Peyer's patch (tissue), 4 donors: ENCODE measurements around the gene GTF2H1. TPM values are rescaled to one million over a fixed set of nuclear protein-coding genes. Genes with fewer than 3 reads are reported as not detected.
A peak's percentile ranks its signal among the peaks of the same experiment; 100 is the strongest.

Experiments used
- DNase-seq, 3 donors: peaks; one replicate each; pipeline ENCODE4 v3.0.0-alpha.2; 2017 to 2019
- H3K27ac ChIP-seq, 4 donors: fragments of 200-600 bp; sonication (generic); one replicate each; pipeline ENCODE4 v1.5.1; 2016 to 2019
- H3K27me3 ChIP-seq, 2 donors: fragments of 200-600 bp; sonication (generic); one replicate each; pipeline ENCODE4 v1.5.1; 2019
- H3K36me3 ChIP-seq, 3 donors: fragments of 200-600 bp; sonication (generic); one replicate each; pipeline ENCODE4 v1.5.1; 2016 to 2019
- H3K4me1 ChIP-seq, 4 donors: fragments of 200-600 bp; sonication (generic); one replicate each; pipeline ENCODE4 v1.5.1; 2016 to 2019
- H3K4me3 ChIP-seq, 4 donors: fragments of 200-600 bp; sonication (generic); 1 replicate in 3 of 4; 2 replicates in 1 of 4; pipeline ENCODE4 v1.5.1; 2016 to 2019; ENCODE audit warnings: mild to moderate bottlenecking in 1 of 4
- H3K9me3 ChIP-seq, 4 donors: fragments of 200-600 bp; sonication (generic); one replicate each; pipeline ENCODE4 v1.5.1; 2016 to 2019; ENCODE audit warnings: mild to moderate bottlenecking in 1 of 4
- CTCF ChIP-seq, 6 experiments: fragments of 450-650 bp in 4 of 6; fragments of 200-600 bp in 2 of 6; sonication (generic) in 1 of 6; IDR thresholded peaks; one replicate each; pipeline ENCODE4 v1.5.1; 2017 to 2019; ENCODE audit warnings: antibody characterized with exemption in 6 of 6, mild to moderate bottlenecking in 3 of 6, moderate library complexity in 1 of 6
- POLR2A ChIP-seq, 2 donors: fragments of 450-650 bp; IDR thresholded peaks; one replicate each; pipeline ENCODE4 v1.5.1; 2017; ENCODE audit warnings: antibody characterized with exemption in 2 of 2, mild to moderate bottlenecking in 2 of 2, moderate library complexity in 2 of 2
- total RNA-seq, 4 donors: library from RNA; depleted of rRNA; stranded (reverse); fragments of >200 nt; gene quantifications; one replicate each; pipeline ENCODE4 v1.1.0, GENCODE V29; 2016

The GTF2H1 gene
- total RNA-seq, 4 donors from 2014 or later, result 57.2 to 69.1 (median 63.7) TPM

- Histone ChIP-seq H3K27me3 (no peaks in the 10 kb centered on the region), H3K4me3 (peak overlapping the region; percentile 70 to 82 (median 77)), H3K9me3 (no peaks in the 10 kb centered on the region), H3K4me1 (peaks cover 0 to 23% (median 0%) of the 10 kb centered on the region in 4 donors), H3K27ac (peak overlapping the region; percentile 90 to 96 (median 95)), H3K36me3 (peaks cover 0 to 20% (median 0%) of the 10 kb centered on the region in 3 donors)
- TF ChIP-seq POLR2A (IDR thresholded peaks at IDR 0.05), result no peak
- TF ChIP-seq CTCF (IDR thresholded peaks at IDR 0.05), result no peak
- DNase-seq, result no peak
Observed at GRCh38 chr11:18393581-18394274, 71.4 kb downstream of the GTF2H1 start.

- Histone ChIP-seq H3K27ac (peak within 1 kb of the TSS; percentile 90 to 96 (median 95)), H3K36me3 (peaks cover 0 to 27% (median 0%) of the 10 kb centered on the region in 3 donors), H3K4me1 (peaks cover 0 to 23% (median 0%) of the 10 kb centered on the region in 4 donors), H3K4me3 (peak within 1 kb of the TSS; percentile 70 to 82 (median 77)), H3K27me3 (no peaks in the 10 kb centered on the region), H3K9me3 (no peaks in the 10 kb centered on the region)
- TF ChIP-seq CTCF (IDR thresholded peaks at IDR 0.05) (peak in 1 of 6 experiments; percentile 7), POLR2A (IDR thresholded peaks at IDR 0.05) (peak; percentile 100)
- peak; percentile 99 for DNase-seq
Observed at GRCh38 chr11:18394275-18394927, 72.0 kb downstream of the GTF2H1 start, which contains the start of gene LDHA. LDHA (plus strand) TSS chr11:18394563; CDS start chr11:18396843, 2,280 bp downstream.

- Histone ChIP-seq H3K36me3 (peaks cover 0 to 34% (median 0%) of the 10 kb centered on the region in 3 donors), H3K4me3 (peak overlapping the region; percentile 70 to 82 (median 77)), H3K27ac (peak overlapping the region; percentile 90 to 96 (median 95)), H3K4me1 (peaks cover 0 to 23% (median 0%) of the 10 kb centered on the region in 4 donors), H3K27me3 (no peaks in the 10 kb centered on the region), H3K9me3 (no peaks in the 10 kb centered on the region)
- peak; percentile 30 to 60 (median 58) for DNase-seq
- TF ChIP-seq POLR2A (IDR thresholded peaks at IDR 0.05) (no peak), CTCF (IDR thresholded peaks at IDR 0.05) (no peak)
Observed at GRCh38 chr11:18394928-18395734, 72.8 kb downstream of the GTF2H1 start.

- peaks cover 0 to 42% (median 3%) of the 10 kb centered on the region in 3 donors for H3K36me3 ChIP-seq
- H3K9me3 ChIP-seq, result no peaks in the 10 kb centered on the region
- H3K27me3 ChIP-seq, result no peaks in the 10 kb centered on the region
- H3K4me3 ChIP-seq, result peak overlapping the region; percentile 70 to 82 (median 77)
- DNase-seq, result peak; percentile 92 to 99 (median 98)
- TF ChIP-seq POLR2A (IDR thresholded peaks at IDR 0.05), result peak; percentile 79 to 94
- no peak for TF ChIP-seq CTCF (IDR thresholded peaks at IDR 0.05)
- peak overlapping the region; percentile 90 to 96 (median 95) for H3K27ac ChIP-seq
- peaks cover 0 to 23% (median 0%) of the 10 kb centered on the region in 4 donors for H3K4me1 ChIP-seq
Observed at GRCh38 chr11:18395735-18396504, 73.6 kb downstream of the GTF2H1 start.
